GM10847 (cell line): ENCODE data around the gene RCHY1.

Source experiments
- POLR2A ChIP-seq: IDR thresholded peaks from 2 replicates; pipeline ENCODE4 v1.6.1; 2011; ENCODE audit not compliant: insufficient read length; ENCODE audit errors: extremely low read depth

Gene RCHY1

GRCh38 chr4:75457365-75457764, 56.8 kb downstream of the RCHY1 start:
- TF ChIP-seq POLR2A, result no peak

GRCh38 chr4:75434105-75434504, 80.1 kb downstream of the RCHY1 start:
- no peak for TF ChIP-seq POLR2A

GRCh38 chr4:75432683-75433082, 81.5 kb downstream of the RCHY1 start:
- no peak for TF ChIP-seq POLR2A

- TF ChIP-seq POLR2A, result no peak
Observed at GRCh38 chr4:75429208-75429607, 85.0 kb downstream of the RCHY1 start.
